H1 (cell line): ENCODE data around the gene NCAM1. TPM values are rescaled to one million over a fixed set of nuclear protein-coding genes. Genes with fewer than 3 reads are reported as not detected.

Experiments used
- CTCF ChIA-PET: fragments of 300-600 bp; sonication (Branson Sonifier 250); formaldehyde crosslinking; loops from one replicate; lab custom pipeline; 2021; ENCODE audit not compliant: partially characterized antibody; lab: Charles Lee
- POLR2A ChIA-PET: fragments of 300-600 bp; sonication (Branson Sonifier 250); formaldehyde crosslinking; loops from one replicate; lab custom pipeline; 2021; ENCODE audit warnings: inconsistent platforms; ENCODE audit not compliant: partially characterized antibody; lab: Charles Lee
- DNase-seq, 2 experiments: peaks; one replicate each; pipeline versions ENCODE4 v3.0.0 to v3.0.0-alpha.2; 2010 to 2022; ENCODE audit warnings: low spot score in 2 of 2, low read depth in 1 of 2, mixed read lengths in 1 of 2
- FAIRE-seq: peaks from 2 replicates; lab custom pipeline; 2011; peaks lifted over from hg19 to GRCh38; lab: Jason Lieb, UNC
- H2AFZ ChIP-seq: 2 replicates; pipeline ENCODE4 v1.8.1; 2012; ENCODE audit warnings: low read length, inconsistent platforms
- H2AK5ac ChIP-seq: 2 replicates; pipeline ENCODE4 v1.6.1; 2013; ENCODE audit warnings: low read depth, low read length
- H2BK120ac ChIP-seq: replicated peaks from 2 replicates; pipeline ENCODE3; 2013; ENCODE audit warnings: low read depth, low read length, inconsistent platforms
- H2BK12ac ChIP-seq: 2 replicates; pipeline ENCODE4 v1.6.1; 2013; ENCODE audit warnings: low read depth, low read length
- H2BK15ac ChIP-seq: 2 replicates; pipeline ENCODE4 v1.6.1; 2013; ENCODE audit warnings: low read length
- H2BK20ac ChIP-seq: 2 replicates; pipeline ENCODE4 v1.6.1; 2013; ENCODE audit warnings: low read length
- H2BK5ac ChIP-seq: 2 replicates; pipeline ENCODE4 v1.6.1; 2013; ENCODE audit warnings: low read depth, low read length
- H3K14ac ChIP-seq: 2 replicates; pipeline ENCODE4 v1.6.1; 2013; ENCODE audit warnings: inconsistent platforms; ENCODE audit not compliant: insufficient read length
- H3K18ac ChIP-seq: 2 replicates; pipeline ENCODE4 v1.6.1; 2013; ENCODE audit warnings: low read length; ENCODE audit errors: extremely low read depth
- H3K23ac ChIP-seq: 2 replicates; pipeline ENCODE4 v1.6.1; 2013; ENCODE audit warnings: inconsistent platforms; ENCODE audit not compliant: insufficient read length
- H3K23me2 ChIP-seq: 2 replicates; pipeline ENCODE4 v1.6.1; 2013; ENCODE audit warnings: low read depth, low read length
- H3K27ac ChIP-seq: 2 replicates; pipeline ENCODE4 v1.6.1; 2011; ENCODE audit warnings: low read depth, low read length, inconsistent platforms
- H3K27me3 ChIP-seq, 4 experiments: replicated peaks in 1 of 4; 1 replicate in 1 of 4; 2 replicates in 3 of 4; pipeline versions ENCODE4 v1.6.1 to v1.8.1; 2011 to 2013; ENCODE audit warnings: low read length in 3 of 4, mild to moderate bottlenecking in 3 of 4, inconsistent platforms in 2 of 4, mixed read lengths in 2 of 4, moderate library complexity in 1 of 4; ENCODE audit not compliant: control insufficient read depth in 3 of 4, insufficient read depth in 3 of 4; ENCODE audit errors: extremely low read depth in 1 of 4
- H3K36me3 ChIP-seq, 4 experiments: 2 replicates each; pipeline versions ENCODE4 v1.6.1 to v1.8.1; 2011 to 2013; ENCODE audit warnings: mild to moderate bottlenecking in 4 of 4, low read length in 3 of 4, moderate library complexity in 2 of 4, control low read depth in 1 of 4, inconsistent platforms in 1 of 4; ENCODE audit not compliant: insufficient read depth in 4 of 4, control insufficient read depth in 2 of 4
- H3K4ac ChIP-seq: replicated peaks from 2 replicates; pipeline ENCODE3; 2013; ENCODE audit warnings: low read length, low read depth, mixed read lengths, inconsistent platforms; ENCODE audit not compliant: insufficient read length
- H3K4me1 ChIP-seq, 4 experiments: replicated peaks in 1 of 4; 1 replicate in 1 of 4; 2 replicates in 3 of 4; pipeline versions ENCODE4 v1.6.1 to v1.8.1; 2011 to 2013; ENCODE audit warnings: low read length in 3 of 4, inconsistent platforms in 2 of 4, mixed read lengths in 1 of 4; ENCODE audit not compliant: insufficient read depth in 4 of 4, control insufficient read depth in 3 of 4
- H3K4me2 ChIP-seq, 2 experiments: 2 replicates each; pipeline versions ENCODE4 v1.6.1 to v1.8.1; 2011 to 2013; ENCODE audit warnings: low read depth in 2 of 2, low read length in 2 of 2, control low read depth in 1 of 2, inconsistent platforms in 1 of 2, mild to moderate bottlenecking in 1 of 2; ENCODE audit not compliant: insufficient read depth in 1 of 2
- H3K4me3 ChIP-seq, 4 experiments: fragments of 200-600, 300-600 bp in 1 of 4; sonication (generic), shearing (Covaris generic), sonication (Bioruptor Twin) in 1 of 4; 2 replicates each; pipeline versions ENCODE4 v1.5.1 to v1.8.1; 2011 to 2016; ENCODE audit warnings: low read length in 4 of 4, low read depth in 3 of 4, control low read depth in 2 of 4, inconsistent platforms in 2 of 4, mild to moderate bottlenecking in 2 of 4, mixed read lengths in 1 of 4, moderate library complexity in 1 of 4; ENCODE audit not compliant: insufficient read depth in 2 of 4; ENCODE audit errors: extremely low read depth in 1 of 4
- H3K56ac ChIP-seq: replicated peaks from 2 replicates; pipeline ENCODE3; 2013; ENCODE audit warnings: low read depth, mild to moderate bottlenecking, mixed read lengths, low read length, inconsistent platforms; ENCODE audit not compliant: insufficient read length
- H3K79me1 ChIP-seq: 2 replicates; pipeline ENCODE4 v1.6.1; 2013; ENCODE audit warnings: low read depth, low read length, control low read depth
- H3K79me2 ChIP-seq, 2 experiments: 2 replicates each; pipeline versions ENCODE4 v1.6.1 to v1.8.1; 2012 to 2013; ENCODE audit warnings: low read length in 2 of 2, mild to moderate bottlenecking in 2 of 2, inconsistent platforms in 1 of 2; ENCODE audit not compliant: insufficient read depth in 2 of 2, control insufficient read depth in 1 of 2
- H3K9ac ChIP-seq, 4 experiments: replicated peaks in 1 of 4; 1 replicate in 1 of 4; 2 replicates in 3 of 4; pipeline versions ENCODE4 v1.6.1 to v1.8.1; 2011 to 2013; ENCODE audit warnings: low read depth in 3 of 4, low read length in 3 of 4, control low read depth in 2 of 4, mild to moderate bottlenecking in 2 of 4, moderate library complexity in 2 of 4, inconsistent platforms in 1 of 4; ENCODE audit errors: extremely low read depth in 1 of 4
- H3K9me3 ChIP-seq, 2 experiments: 2 replicates each; pipeline versions ENCODE4 v1.6.1 to v1.8.1; 2012 to 2013; ENCODE audit warnings: mild to moderate bottlenecking in 2 of 2, moderate library complexity in 2 of 2, control low read depth in 1 of 2, inconsistent platforms in 1 of 2, low read depth in 1 of 2, low read length in 1 of 2, mixed read lengths in 1 of 2; ENCODE audit not compliant: insufficient read depth in 2 of 2
- H4K20me1 ChIP-seq, 2 experiments: replicated peaks in 1 of 2; 2 replicates each; pipeline versions ENCODE3 to v1.8.1; 2011 to 2013; ENCODE audit warnings: inconsistent platforms in 2 of 2, low read length in 2 of 2, mild to moderate bottlenecking in 1 of 2; ENCODE audit not compliant: insufficient read depth in 2 of 2, control insufficient read depth in 1 of 2
- H4K5ac ChIP-seq: 2 replicates; pipeline ENCODE4 v1.6.1; 2013; ENCODE audit warnings: low read length, low read depth, mixed read lengths, inconsistent platforms; ENCODE audit not compliant: insufficient read length
- H4K8ac ChIP-seq: 2 replicates; pipeline ENCODE4 v1.8.0; 2013; ENCODE audit warnings: mild to moderate bottlenecking, moderate library complexity, low read length, inconsistent platforms; ENCODE audit not compliant: insufficient read depth; ENCODE audit errors: extremely low read depth
- H4K91ac ChIP-seq: replicated peaks from 2 replicates; pipeline ENCODE3; 2013; ENCODE audit warnings: low read length, mixed read lengths, inconsistent platforms; ENCODE audit not compliant: insufficient read length
- BRCA1 ChIP-seq: IDR thresholded peaks from 2 replicates; pipeline ENCODE4 v1.6.1; 2012; ENCODE audit warnings: low read depth, low read length, improper control_type of control experiment
- CTCF ChIP-seq, 3 experiments: IDR thresholded peaks; 1 replicate in 2 of 3; 2 replicates in 1 of 3; pipeline versions ENCODE4 v1.5.1 to v1.6.1; 2011; ENCODE audit warnings: low read length in 3 of 3, mild to moderate bottlenecking in 3 of 3, inconsistent platforms in 2 of 3, low read depth in 1 of 3, moderate library complexity in 1 of 3; ENCODE audit not compliant: insufficient read depth in 1 of 3; ENCODE audit errors: control extremely low read depth in 1 of 3
- MAFK ChIP-seq: IDR thresholded peaks from 2 replicates; pipeline ENCODE4 v1.6.1; 2012; ENCODE audit warnings: low read depth, mild to moderate bottlenecking, improper control_type of control experiment, low read length
- RAD21 ChIP-seq, 2 experiments: IDR thresholded peaks in 1 of 2; conservative IDR thresholded peaks in 1 of 2; 2 replicates each; pipeline ENCODE4 v1.6.1; 2011; ENCODE audit warnings: low read depth in 2 of 2, low read length in 2 of 2, improper control_type of control experiment in 1 of 2, inconsistent platforms in 1 of 2, mild to moderate bottlenecking in 1 of 2, moderate library complexity in 1 of 2
- WGBS, 2 experiments: shearing (Covaris generic) in 1 of 2; methylation state at CpG; one replicate each; pipeline versions ENCODE4 v1.1.6 to v1.1.7; 2013 to 2015; ENCODE audit warnings: low lambda C conversion rate in 2 of 2, mixed read lengths in 2 of 2, inconsistent platforms in 1 of 2, low coverage in 1 of 2, missing lambda C conversion rate in 1 of 2; ENCODE audit not compliant: insufficient replicate concordance in 2 of 2, insufficient coverage in 1 of 2, insufficient read length in 1 of 2; ENCODE audit errors: extremely low coverage in 1 of 2, missing lambda C conversion rate in 1 of 2; 5-methylcytosine and 5-hydroxymethylcytosine counted together
- polyA plus RNA-seq, 7 experiments: library from polyadenylated mRNA; depleted of rRNA in 3 of 7; stranded (reverse) in 5 of 7; unstranded in 2 of 7; fragments of >200 nt in 5 of 7; fragments of 200-250 nt in 2 of 7; gene quantifications; 1 replicate in 5 of 7; 2 replicates in 1 of 7; 4 replicates in 1 of 7; pipeline versions ENCODE4 v1.2.1 to v1.2.3, GENCODE V29; 2011 to 2013; ENCODE audit warnings: missing spikeins in 2 of 7, mixed read lengths in 2 of 7
- total RNA-seq: library from RNA; stranded (reverse); fragmentation: NEBNext Ultra II Directional; extraction: Animal tissue kit (Norgen Biotek cat#: 25700); gene quantifications from 2 replicates; pipeline ENCODE4 v1.2.1, GENCODE V29; 2021

NCAM1 gene
- total and polyA plus RNA-seq, 2 of the 8 experiments (the other 6 are each of a cell fraction or from before 2014, with no cell fraction given), result 3.1 to 4.3 TPM

DNA sequence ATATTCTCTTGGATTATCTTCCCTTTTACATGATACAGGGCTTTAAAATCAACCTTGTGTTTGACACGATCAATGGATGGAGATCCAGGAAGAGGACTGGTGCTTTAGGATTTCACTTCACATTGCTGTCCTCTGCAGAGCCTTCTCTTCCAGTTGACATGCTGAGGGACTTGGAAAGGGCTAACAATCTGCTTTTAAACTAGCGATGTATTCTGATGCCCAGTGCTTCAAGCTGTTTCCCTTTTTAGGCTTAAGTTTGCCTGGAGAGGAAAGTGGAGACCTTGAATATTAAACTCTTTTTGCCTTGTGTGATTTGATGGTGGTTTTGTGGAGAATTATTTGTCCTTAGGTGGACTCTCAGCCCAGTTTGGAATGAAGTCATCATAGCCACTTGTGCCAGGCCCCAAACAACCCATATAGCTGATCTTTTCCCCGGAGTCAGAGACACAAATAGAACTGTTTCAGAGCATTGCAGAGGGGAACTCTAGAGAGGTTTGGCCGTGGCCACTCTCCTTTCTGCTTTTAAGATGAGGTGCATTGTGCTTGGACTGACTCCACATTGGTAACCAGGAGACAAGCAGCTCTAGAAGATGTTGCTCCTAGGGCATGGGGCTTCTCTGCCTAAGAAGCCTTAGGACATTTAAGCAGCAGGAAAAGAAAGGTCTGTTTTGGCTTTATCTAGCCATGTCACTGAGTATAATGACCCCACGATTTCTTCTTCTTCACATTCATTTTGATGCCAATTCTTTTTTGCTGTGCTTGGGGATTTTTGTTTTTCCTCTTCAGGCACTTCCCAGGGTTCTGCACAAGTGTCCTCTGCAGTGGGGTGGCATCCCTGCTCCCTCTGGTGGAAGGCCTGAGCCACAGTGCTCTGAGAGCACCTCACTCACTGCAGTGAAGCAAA lies 152.8 kb downstream of the NCAM1 start:
- no peak overlapping the region for H3K23ac ChIP-seq
- no peak overlapping the region for H2BK12ac ChIP-seq
- no peak overlapping the region for H2BK5ac ChIP-seq
- no peaks in the 10 kb centered on the region for H3K79me1 ChIP-seq
- no peaks in the 10 kb centered on the region for H3K36me3 ChIP-seq
- no peak overlapping the region for H3K27ac ChIP-seq
- no peak overlapping the region for H3K4me3 ChIP-seq
- POLR2A ChIA-PET, result no interaction called here
- FAIRE-seq, result peak; percentile 13
- no peak for TF ChIP-seq BRCA1
- TF ChIP-seq MAFK, result peak; percentile 59; the same call in 1 of the 2 replicates
- peak; percentile 73 to 82 (median 82) for TF ChIP-seq CTCF (IDR thresholded peaks at IDR 0.05; ENCODE audit: control extremely low read depth in 1 of 3, insufficient read depth in 1 of 3, low read depth in 1 of 3, low read length in 3 of 3)
- peak; percentile 88 for TF ChIP-seq RAD21 (IDR thresholded peaks at IDR 0.05 in 1 of 2, conservative IDR thresholded peaks at IDR 0.05 in 1 of 2; ENCODE audit: low read depth in 2 of 2, low read length in 2 of 2)
- TF ChIP-seq, all 59 proteins: peak for 3
- Histone ChIP-seq H2BK20ac (no peak overlapping the region), H3K18ac (no peak overlapping the region), H2BK15ac (no peak overlapping the region), H2BK120ac (no peak overlapping the region), H4K5ac (no peak overlapping the region), H2AK5ac (no peak overlapping the region), H3K4ac (no peak overlapping the region), H4K20me1 (no peaks in the 10 kb centered on the region), H3K23me2 (no peaks in the 10 kb centered on the region), H3K4me2 (no peak overlapping the region), H3K79me2 (no peaks in the 10 kb centered on the region), H3K9ac (no peak overlapping the region), H3K27me3 (no peaks in the 10 kb centered on the region), H2AFZ (no peak overlapping the region), H4K91ac (no peak overlapping the region), H4K8ac (no peak overlapping the region), H3K56ac (no peak overlapping the region), H3K9me3 (no peaks in the 10 kb centered on the region), H3K4me1 (no peaks in the 10 kb centered on the region), H3K14ac (no peak overlapping the region)
- peak; percentile 13 to 52 for DNase-seq
- CTCF ChIA-PET, result interaction anchor here (0.6 to 3.3 kb wide), 39 partner anchors 10 to 673 kb away, joined by 3 to 29 read pairs (median 3); partner anchors contain the start of gene NCAM1
- 78% methylated on average over 5 of the region's 5 CpGs; no CpG with 5 or more reads in 1 of the 2 experiments for WGBS, 2 experiments
